ENCODE data around the gene DAB1.

DNA sequence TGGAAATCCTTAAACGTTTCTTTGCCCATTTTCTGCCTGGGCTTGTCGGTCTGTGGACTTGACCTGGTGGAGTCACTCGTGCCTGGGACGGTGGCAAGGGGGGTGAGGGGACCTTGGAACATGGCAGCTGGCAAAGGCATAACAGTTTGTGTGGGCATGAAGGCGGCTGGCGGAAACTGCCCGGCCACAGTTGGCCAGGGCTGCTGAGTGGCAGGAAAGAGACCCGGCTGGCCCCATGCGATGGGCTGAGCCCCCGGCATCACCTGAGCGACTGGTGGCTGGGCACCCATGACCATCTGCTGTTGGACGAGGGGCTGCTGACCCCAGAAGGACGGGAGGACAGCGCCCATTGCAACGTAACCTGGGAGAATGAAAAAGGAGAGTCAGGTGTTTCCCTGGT, 408.8 kb downstream of the DAB1 start:
- TF ChIP-seq, protein P1, sequence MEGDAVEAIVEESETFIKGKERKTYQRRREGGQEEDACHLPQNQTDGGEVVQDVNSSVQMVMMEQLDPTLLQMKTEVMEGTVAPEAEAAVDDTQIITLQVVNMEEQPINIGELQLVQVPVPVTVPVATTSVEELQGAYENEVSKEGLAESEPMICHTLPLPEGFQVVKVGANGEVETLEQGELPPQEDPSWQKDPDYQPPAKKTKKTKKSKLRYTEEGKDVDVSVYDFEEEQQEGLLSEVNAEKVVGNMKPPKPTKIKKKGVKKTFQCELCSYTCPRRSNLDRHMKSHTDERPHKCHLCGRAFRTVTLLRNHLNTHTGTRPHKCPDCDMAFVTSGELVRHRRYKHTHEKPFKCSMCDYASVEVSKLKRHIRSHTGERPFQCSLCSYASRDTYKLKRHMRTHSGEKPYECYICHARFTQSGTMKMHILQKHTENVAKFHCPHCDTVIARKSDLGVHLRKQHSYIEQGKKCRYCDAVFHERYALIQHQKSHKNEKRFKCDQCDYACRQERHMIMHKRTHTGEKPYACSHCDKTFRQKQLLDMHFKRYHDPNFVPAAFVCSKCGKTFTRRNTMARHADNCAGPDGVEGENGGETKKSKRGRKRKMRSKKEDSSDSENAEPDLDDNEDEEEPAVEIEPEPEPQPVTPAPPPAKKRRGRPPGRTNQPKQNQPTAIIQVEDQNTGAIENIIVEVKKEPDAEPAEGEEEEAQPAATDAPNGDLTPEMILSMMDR (IDR thresholded peaks at IDR 0.05; ENCODE audit: poor library complexity, severe bottlenecking), result no peak
- no peak for TF ChIP-seq EZH2 (IDR thresholded peaks at IDR 0.05; ENCODE audit: borderline replicate concordance, insufficient read depth, low read length, poor library complexity, severe bottlenecking)

Measured in neural cell (in vitro differentiated cells).